H1 (cell line): ENCODE results near the gene MFSD2B. TPM values are rescaled to one million over a fixed set of nuclear protein-coding genes. Genes with fewer than 3 reads are reported as not detected.
A peak's percentile ranks its signal among the peaks of the same experiment; 100 is the strongest.

Experiments
- CTCF ChIA-PET: fragments of 300-600 bp; sonication (Branson Sonifier 250); formaldehyde crosslinking; loops from one replicate; lab custom pipeline; 2021; ENCODE audit not compliant: partially characterized antibody; lab: Charles Lee
- POLR2A ChIA-PET: fragments of 300-600 bp; sonication (Branson Sonifier 250); formaldehyde crosslinking; loops from one replicate; lab custom pipeline; 2021; ENCODE audit warnings: inconsistent platforms; ENCODE audit not compliant: partially characterized antibody; lab: Charles Lee
- DNase-seq, 2 experiments: peaks; one replicate each; pipeline versions ENCODE4 v3.0.0 to v3.0.0-alpha.2; 2010 to 2022; ENCODE audit warnings: low spot score in 2 of 2, low read depth in 1 of 2, mixed read lengths in 1 of 2
- FAIRE-seq: peaks from 2 replicates; lab custom pipeline; 2011; peaks lifted over from hg19 to GRCh38; lab: Jason Lieb, UNC
- H2AFZ ChIP-seq: 2 replicates; pipeline ENCODE4 v1.8.1; 2012; ENCODE audit warnings: low read length, inconsistent platforms
- H2AK5ac ChIP-seq: 2 replicates; pipeline ENCODE4 v1.6.1; 2013; ENCODE audit warnings: low read depth, low read length
- H2BK120ac ChIP-seq: replicated peaks from 2 replicates; pipeline ENCODE3; 2013; ENCODE audit warnings: low read depth, low read length, inconsistent platforms
- H2BK12ac ChIP-seq: 2 replicates; pipeline ENCODE4 v1.6.1; 2013; ENCODE audit warnings: low read depth, low read length
- H2BK15ac ChIP-seq: 2 replicates; pipeline ENCODE4 v1.6.1; 2013; ENCODE audit warnings: low read length
- H2BK20ac ChIP-seq: 2 replicates; pipeline ENCODE4 v1.6.1; 2013; ENCODE audit warnings: low read length
- H2BK5ac ChIP-seq: 2 replicates; pipeline ENCODE4 v1.6.1; 2013; ENCODE audit warnings: low read depth, low read length
- H3K14ac ChIP-seq: 2 replicates; pipeline ENCODE4 v1.6.1; 2013; ENCODE audit warnings: inconsistent platforms; ENCODE audit not compliant: insufficient read length
- H3K18ac ChIP-seq: 2 replicates; pipeline ENCODE4 v1.6.1; 2013; ENCODE audit warnings: low read length; ENCODE audit errors: extremely low read depth
- H3K23ac ChIP-seq: 2 replicates; pipeline ENCODE4 v1.6.1; 2013; ENCODE audit warnings: inconsistent platforms; ENCODE audit not compliant: insufficient read length
- H3K23me2 ChIP-seq: 2 replicates; pipeline ENCODE4 v1.6.1; 2013; ENCODE audit warnings: low read depth, low read length
- H3K27ac ChIP-seq: 2 replicates; pipeline ENCODE4 v1.6.1; 2011; ENCODE audit warnings: low read depth, low read length, inconsistent platforms
- H3K27me3 ChIP-seq, 4 experiments: replicated peaks in 1 of 4; 1 replicate in 1 of 4; 2 replicates in 3 of 4; pipeline versions ENCODE4 v1.6.1 to v1.8.1; 2011 to 2013; ENCODE audit warnings: low read length in 3 of 4, mild to moderate bottlenecking in 3 of 4, inconsistent platforms in 2 of 4, mixed read lengths in 2 of 4, moderate library complexity in 1 of 4; ENCODE audit not compliant: control insufficient read depth in 3 of 4, insufficient read depth in 3 of 4; ENCODE audit errors: extremely low read depth in 1 of 4
- H3K36me3 ChIP-seq, 4 experiments: 2 replicates each; pipeline versions ENCODE4 v1.6.1 to v1.8.1; 2011 to 2013; ENCODE audit warnings: mild to moderate bottlenecking in 4 of 4, low read length in 3 of 4, moderate library complexity in 2 of 4, control low read depth in 1 of 4, inconsistent platforms in 1 of 4; ENCODE audit not compliant: insufficient read depth in 4 of 4, control insufficient read depth in 2 of 4
- H3K4ac ChIP-seq: replicated peaks from 2 replicates; pipeline ENCODE3; 2013; ENCODE audit warnings: low read length, low read depth, mixed read lengths, inconsistent platforms; ENCODE audit not compliant: insufficient read length
- H3K4me1 ChIP-seq, 4 experiments: replicated peaks in 1 of 4; 1 replicate in 1 of 4; 2 replicates in 3 of 4; pipeline versions ENCODE4 v1.6.1 to v1.8.1; 2011 to 2013; ENCODE audit warnings: low read length in 3 of 4, inconsistent platforms in 2 of 4, mixed read lengths in 1 of 4; ENCODE audit not compliant: insufficient read depth in 4 of 4, control insufficient read depth in 3 of 4
- H3K4me2 ChIP-seq, 2 experiments: 2 replicates each; pipeline versions ENCODE4 v1.6.1 to v1.8.1; 2011 to 2013; ENCODE audit warnings: low read depth in 2 of 2, low read length in 2 of 2, control low read depth in 1 of 2, inconsistent platforms in 1 of 2, mild to moderate bottlenecking in 1 of 2; ENCODE audit not compliant: insufficient read depth in 1 of 2
- H3K4me3 ChIP-seq, 4 experiments: fragments of 200-600, 300-600 bp in 1 of 4; sonication (generic), shearing (Covaris generic), sonication (Bioruptor Twin) in 1 of 4; 2 replicates each; pipeline versions ENCODE4 v1.5.1 to v1.8.1; 2011 to 2016; ENCODE audit warnings: low read length in 4 of 4, low read depth in 3 of 4, control low read depth in 2 of 4, inconsistent platforms in 2 of 4, mild to moderate bottlenecking in 2 of 4, mixed read lengths in 1 of 4, moderate library complexity in 1 of 4; ENCODE audit not compliant: insufficient read depth in 2 of 4; ENCODE audit errors: extremely low read depth in 1 of 4
- H3K56ac ChIP-seq: replicated peaks from 2 replicates; pipeline ENCODE3; 2013; ENCODE audit warnings: low read depth, mild to moderate bottlenecking, mixed read lengths, low read length, inconsistent platforms; ENCODE audit not compliant: insufficient read length
- H3K79me1 ChIP-seq: 2 replicates; pipeline ENCODE4 v1.6.1; 2013; ENCODE audit warnings: low read depth, low read length, control low read depth
- H3K79me2 ChIP-seq, 2 experiments: 2 replicates each; pipeline versions ENCODE4 v1.6.1 to v1.8.1; 2012 to 2013; ENCODE audit warnings: low read length in 2 of 2, mild to moderate bottlenecking in 2 of 2, inconsistent platforms in 1 of 2; ENCODE audit not compliant: insufficient read depth in 2 of 2, control insufficient read depth in 1 of 2
- H3K9ac ChIP-seq, 4 experiments: replicated peaks in 1 of 4; 1 replicate in 1 of 4; 2 replicates in 3 of 4; pipeline versions ENCODE4 v1.6.1 to v1.8.1; 2011 to 2013; ENCODE audit warnings: low read depth in 3 of 4, low read length in 3 of 4, control low read depth in 2 of 4, mild to moderate bottlenecking in 2 of 4, moderate library complexity in 2 of 4, inconsistent platforms in 1 of 4; ENCODE audit errors: extremely low read depth in 1 of 4
- H3K9me3 ChIP-seq, 2 experiments: 2 replicates each; pipeline versions ENCODE4 v1.6.1 to v1.8.1; 2012 to 2013; ENCODE audit warnings: mild to moderate bottlenecking in 2 of 2, moderate library complexity in 2 of 2, control low read depth in 1 of 2, inconsistent platforms in 1 of 2, low read depth in 1 of 2, low read length in 1 of 2, mixed read lengths in 1 of 2; ENCODE audit not compliant: insufficient read depth in 2 of 2
- H4K20me1 ChIP-seq, 2 experiments: replicated peaks in 1 of 2; 2 replicates each; pipeline versions ENCODE3 to v1.8.1; 2011 to 2013; ENCODE audit warnings: inconsistent platforms in 2 of 2, low read length in 2 of 2, mild to moderate bottlenecking in 1 of 2; ENCODE audit not compliant: insufficient read depth in 2 of 2, control insufficient read depth in 1 of 2
- H4K5ac ChIP-seq: 2 replicates; pipeline ENCODE4 v1.6.1; 2013; ENCODE audit warnings: low read length, low read depth, mixed read lengths, inconsistent platforms; ENCODE audit not compliant: insufficient read length
- H4K8ac ChIP-seq: 2 replicates; pipeline ENCODE4 v1.8.0; 2013; ENCODE audit warnings: mild to moderate bottlenecking, moderate library complexity, low read length, inconsistent platforms; ENCODE audit not compliant: insufficient read depth; ENCODE audit errors: extremely low read depth
- H4K91ac ChIP-seq: replicated peaks from 2 replicates; pipeline ENCODE3; 2013; ENCODE audit warnings: low read length, mixed read lengths, inconsistent platforms; ENCODE audit not compliant: insufficient read length
- CBX5 ChIP-seq: fragments of 300-800, 300-1000 bp; sonication (generic); IDR thresholded peaks from 2 replicates; pipeline ENCODE4 v1.7.1; 2016; ENCODE audit warnings: antibody characterized with exemption, low read length, low read depth
- HDAC6 ChIP-seq: IDR thresholded peaks from one replicate; pipeline ENCODE4 v1.7.1; 2012; ENCODE audit warnings: low read depth, mild to moderate bottlenecking, inconsistent platforms, low read length, moderate library complexity
- SIX5 ChIP-seq: IDR thresholded peaks from 2 replicates; pipeline ENCODE4 v1.6.1; 2011; ENCODE audit warnings: mild to moderate bottlenecking, low read depth, low read length
- whole genome bisulfite sequencing, 2 experiments: shearing (Covaris generic) in 1 of 2; methylation state at CpG; one replicate each; pipeline versions ENCODE4 v1.1.6 to v1.1.7; 2013 to 2015; ENCODE audit warnings: low lambda C conversion rate in 2 of 2, mixed read lengths in 2 of 2, inconsistent platforms in 1 of 2, low coverage in 1 of 2, missing lambda C conversion rate in 1 of 2; ENCODE audit not compliant: insufficient replicate concordance in 2 of 2, insufficient coverage in 1 of 2, insufficient read length in 1 of 2; ENCODE audit errors: extremely low coverage in 1 of 2, missing lambda C conversion rate in 1 of 2; 5-methylcytosine and 5-hydroxymethylcytosine counted together
- polyA plus RNA-seq, 7 experiments: library from polyadenylated mRNA; depleted of rRNA in 3 of 7; stranded (reverse) in 5 of 7; unstranded in 2 of 7; fragments of >200 nt in 5 of 7; fragments of 200-250 nt in 2 of 7; gene quantifications; 1 replicate in 5 of 7; 2 replicates in 1 of 7; 4 replicates in 1 of 7; pipeline versions ENCODE4 v1.2.1 to v1.2.3, GENCODE V29; 2011 to 2013; ENCODE audit warnings: missing spikeins in 2 of 7, mixed read lengths in 2 of 7
- total RNA-seq: library from RNA; stranded (reverse); fragmentation: NEBNext Ultra II Directional; extraction: Animal tissue kit (Norgen Biotek cat#: 25700); gene quantifications from 2 replicates; pipeline ENCODE4 v1.2.1, GENCODE V29; 2021

Gene MFSD2B
- total and polyA plus RNA-seq, 2 of the 8 experiments (the other 6 are each of a cell fraction or from before 2014, with no cell fraction given) = 0.33 to 0.48 TPM

DNA sequence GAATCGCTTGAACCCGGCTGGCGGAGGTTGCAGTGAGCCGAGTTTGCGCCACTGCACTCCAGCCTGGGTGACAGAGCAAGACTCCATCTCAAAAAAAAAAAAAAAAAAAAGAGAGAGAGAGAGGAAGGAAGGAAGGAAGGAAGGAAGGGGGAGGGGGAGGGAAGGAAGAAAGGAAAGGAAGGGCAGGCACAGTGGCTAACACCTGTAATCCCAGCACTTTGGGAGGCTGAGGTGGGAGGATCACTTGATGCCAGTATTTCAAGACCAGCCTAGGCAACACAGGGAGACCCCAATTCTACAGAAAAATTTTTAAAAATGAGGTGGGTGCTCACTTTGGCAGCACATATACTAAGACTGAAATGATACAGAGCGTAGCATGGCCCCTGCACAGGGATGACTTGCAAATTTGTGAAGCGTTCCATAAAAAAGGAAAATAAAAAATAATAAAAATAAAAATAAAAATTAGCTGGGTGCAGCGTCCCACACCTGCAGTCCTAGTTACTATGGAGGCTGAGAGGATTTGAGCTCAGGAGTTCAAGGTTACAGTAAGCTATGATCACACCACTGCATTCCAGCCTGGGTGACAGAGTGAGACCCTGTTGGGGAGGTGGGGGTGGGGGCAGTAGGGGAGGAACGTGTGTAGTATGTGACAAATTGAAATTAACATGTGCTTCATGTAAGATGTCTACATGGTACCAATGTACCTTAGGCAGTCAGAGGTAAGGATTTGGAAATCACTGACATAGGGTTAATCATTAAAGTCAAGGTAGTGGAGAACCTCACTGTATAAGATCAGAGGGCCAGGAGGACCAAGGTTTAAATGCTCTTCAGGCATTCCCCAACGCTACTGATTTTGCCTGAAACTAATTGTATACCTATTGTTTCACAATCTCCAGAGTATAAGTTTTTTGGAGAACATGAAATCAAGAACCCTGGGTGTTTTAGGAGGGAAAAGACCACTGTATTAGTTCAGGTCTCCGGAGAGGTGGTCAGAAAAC is 35.9 kb downstream of the MFSD2B start:
- FAIRE-seq = no peak
- no peak overlapping the region for H3K27ac ChIP-seq
- ChIA-PET CTCF (interaction anchor here (1.7 to 4.8 kb wide), 2 partner anchors 13 to 15 kb away, joined by 4 to 23 read pairs; no protein-coding TSS in a partner anchor), POLR2A (interaction anchor here (0.7 to 2.4 kb wide), 3 partner anchors 10 to 38 kb away, joined by 3 to 13 read pairs (median 3); no protein-coding TSS in a partner anchor)
- H3K79me2 ChIP-seq = peaks cover 0 to 43% of the 10 kb centered on the region in 2 experiments; a peak in 3 of 4 replicates
- H2BK5ac ChIP-seq = no peak overlapping the region
- no peaks in the 10 kb centered on the region for H3K9me3 ChIP-seq
- no peak overlapping the region for H2AK5ac ChIP-seq
- H3K18ac ChIP-seq = no peak overlapping the region
- no peak overlapping the region for H4K91ac ChIP-seq
- H2BK12ac ChIP-seq = no peak overlapping the region
- 81% methylated on average over 11 of the region's 11 CpGs; no CpG with 5 or more reads in 1 of the 2 experiments for WGBS, 2 experiments
- no peak overlapping the region for H3K23ac ChIP-seq
- H3K23me2 ChIP-seq = peaks cover 5% of the 10 kb centered on the region; the same call in 1 of the 2 replicates
- H4K20me1 ChIP-seq = no peaks in the 10 kb centered on the region
- H3K4me3 ChIP-seq = peak overlapping the region in 3 of 4 experiments; percentile 78 to 95 (median 91); a peak in 4 of 8 replicates
- H3K79me1 ChIP-seq = peaks cover 2% of the 10 kb centered on the region; the same call in 1 of the 2 replicates
- no peak for DNase-seq
- no peaks in the 10 kb centered on the region for H3K36me3 ChIP-seq
- no peak overlapping the region for H4K8ac ChIP-seq
- H3K4ac ChIP-seq = no peak overlapping the region
- H3K9ac ChIP-seq = no peak overlapping the region
- peaks cover 5 to 12% (median 6%) of the 10 kb centered on the region in 4 experiments; a peak in 5 of 7 replicates for H3K4me1 ChIP-seq
- no peak overlapping the region for H2AFZ ChIP-seq
- H3K14ac ChIP-seq = no peak overlapping the region
- H2BK120ac ChIP-seq = no peak overlapping the region
- peak overlapping the region; percentile 29 to 73 for H3K4me2 ChIP-seq
- no peak overlapping the region for H4K5ac ChIP-seq
- H2BK15ac ChIP-seq = no peak overlapping the region
- H2BK20ac ChIP-seq = no peak overlapping the region
- H3K27me3 ChIP-seq = no peaks in the 10 kb centered on the region
- H3K56ac ChIP-seq = no peak overlapping the region
- no peak for TF ChIP-seq SIX5
- no peak for TF ChIP-seq CBX5
- no peak for TF ChIP-seq HDAC6
